ENCODE results near the gene CETN1.

Gene CETN1

GRCh38 chr18:579238-579637 lies 942 bp upstream of the CETN1 start:
- DNase-seq (ENCODE audit: low read depth) = no peak
- no peak overlapping the region for H3K4me3 ChIP-seq (ENCODE audit: low read depth, low read length)
- TF ChIP-seq POLR2A (IDR thresholded peaks at IDR 0.05; ENCODE audit: extremely low read depth, insufficient read length) = no peak
- TF ChIP-seq, protein P1, sequence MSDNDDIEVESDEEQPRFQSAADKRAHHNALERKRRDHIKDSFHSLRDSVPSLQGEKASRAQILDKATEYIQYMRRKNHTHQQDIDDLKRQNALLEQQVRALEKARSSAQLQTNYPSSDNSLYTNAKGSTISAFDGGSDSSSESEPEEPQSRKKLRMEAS (IDR thresholded peaks at IDR 0.05; ENCODE audit: low read depth, low read length) = no peak
- no peak for TF ChIP-seq MYC (IDR thresholded peaks at IDR 0.05; ENCODE audit: low read depth, low read length)
- TF ChIP-seq CTCF (IDR thresholded peaks at IDR 0.05; ENCODE audit: low read depth, low read length) = no peak

DNA sequence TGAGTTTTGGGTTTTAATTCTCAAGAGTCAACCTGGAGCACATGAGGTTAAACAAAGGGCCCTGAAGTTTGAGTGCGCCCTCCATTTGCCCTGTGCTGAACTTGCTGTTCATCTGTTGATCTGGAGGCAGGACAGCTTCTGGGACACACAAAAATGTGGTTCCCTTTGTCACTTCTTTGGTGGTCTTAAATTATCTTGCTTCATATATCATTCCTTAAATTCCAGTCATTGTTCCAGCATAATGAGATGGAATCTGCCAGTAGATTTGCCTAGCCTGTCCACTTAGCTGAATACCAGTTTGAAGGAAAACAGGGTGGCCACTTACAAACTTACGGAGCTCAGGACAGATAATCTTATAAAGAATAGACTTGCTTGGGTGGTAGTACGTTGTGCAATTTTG lies 916 bp downstream of the CETN1 start:
- H3K4me3 ChIP-seq (ENCODE audit: low read depth, low read length) = no peak overlapping the region
- DNase-seq (ENCODE audit: low read depth) = no peak
- TF ChIP-seq POLR2A (IDR thresholded peaks at IDR 0.05; ENCODE audit: extremely low read depth, insufficient read length) (no peak), MYC (IDR thresholded peaks at IDR 0.05; ENCODE audit: low read depth, low read length) (no peak), CTCF (IDR thresholded peaks at IDR 0.05; ENCODE audit: low read depth, low read length) (no peak)
- TF ChIP-seq, protein P1 (IDR thresholded peaks at IDR 0.05; ENCODE audit: low read depth, low read length) = no peak

- no peak for DNase-seq (ENCODE audit: low read depth)
- TF ChIP-seq MYC (IDR thresholded peaks at IDR 0.05; ENCODE audit: low read depth, low read length) (no peak), CTCF (IDR thresholded peaks at IDR 0.05; ENCODE audit: low read depth, low read length) (no peak), POLR2A (IDR thresholded peaks at IDR 0.05; ENCODE audit: extremely low read depth, insufficient read length) (no peak)
- TF ChIP-seq, protein P1 (IDR thresholded peaks at IDR 0.05; ENCODE audit: low read depth, low read length) = no peak
- H3K4me3 ChIP-seq (ENCODE audit: low read depth, low read length) = no peak overlapping the region
Measured at GRCh38 chr18:582465-582864, 2.3 kb downstream of the CETN1 start.

DNA sequence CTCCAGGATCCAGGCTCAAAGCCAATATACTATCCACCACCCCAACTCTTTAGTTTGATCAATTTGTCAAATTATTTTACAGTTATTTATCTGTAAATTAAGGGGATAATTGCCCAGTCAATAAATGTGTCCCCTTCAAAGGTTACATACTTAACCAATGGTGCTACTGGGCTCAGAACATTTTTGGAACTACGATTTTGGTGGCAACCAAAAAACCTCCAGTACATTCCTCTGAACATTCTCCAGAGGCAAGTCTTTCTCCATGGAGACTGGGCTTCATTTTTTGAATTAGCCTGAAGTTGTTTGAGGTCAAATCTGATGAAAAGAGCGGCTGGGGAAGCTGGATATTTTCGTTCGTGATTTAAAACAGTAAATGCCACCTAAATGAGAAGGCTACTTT lies 14.9 kb downstream of the CETN1 start:
- no peak for DNase-seq (ENCODE audit: low read depth)
- TF ChIP-seq MYC (IDR thresholded peaks at IDR 0.05; ENCODE audit: low read depth, low read length) (no peak), POLR2A (IDR thresholded peaks at IDR 0.05; ENCODE audit: extremely low read depth, insufficient read length) (no peak), CTCF (IDR thresholded peaks at IDR 0.05; ENCODE audit: low read depth, low read length) (no peak)
- TF ChIP-seq, protein P1 (IDR thresholded peaks at IDR 0.05; ENCODE audit: low read depth, low read length) = no peak
- no peak overlapping the region for H3K4me3 ChIP-seq (ENCODE audit: low read depth, low read length)

- H3K4me3 ChIP-seq (ENCODE audit: low read depth, low read length) = no peak overlapping the region
- DNase-seq (ENCODE audit: low read depth) = no peak
Measured at GRCh38 chr18:595571-595970, 15.4 kb downstream of the CETN1 start.

More at GRCh38 chr18:595571-595970, 15.4 kb downstream of the CETN1 start:
- TF ChIP-seq POLR2A (IDR thresholded peaks at IDR 0.05; ENCODE audit: extremely low read depth, insufficient read length) (no peak), CTCF (IDR thresholded peaks at IDR 0.05; ENCODE audit: low read depth, low read length) (no peak)
- TF ChIP-seq, protein P1 (IDR thresholded peaks at IDR 0.05; ENCODE audit: low read depth, low read length) = no peak
